ENCODE results near the gene REEP5.
A peak's percentile ranks its signal among the peaks of the same experiment; 100 is the strongest.

Gene REEP5

GRCh38 chr5:112951124-112951702 is 29.2 kb upstream of the REEP5 start:
- Histone ChIP-seq H3K9ac (ENCODE audit: low read depth, low read length) (no peak overlapping the region), H3K36me3 (ENCODE audit: insufficient read depth, low read length) (no peaks in the 10 kb centered on the region), H3K4me1 (ENCODE audit: insufficient read depth, low read length) (no peaks in the 10 kb centered on the region), H3K9me3 (ENCODE audit: control insufficient read depth, insufficient read depth, low read length) (no peaks in the 10 kb centered on the region)

- Histone ChIP-seq H3K36me3 (ENCODE audit: insufficient read depth, low read length) (no peaks in the 10 kb centered on the region), H3K4me1 (ENCODE audit: insufficient read depth, low read length) (no peaks in the 10 kb centered on the region), H3K9me3 (ENCODE audit: control insufficient read depth, insufficient read depth, low read length) (no peaks in the 10 kb centered on the region), H3K9ac (ENCODE audit: low read depth, low read length) (no peak overlapping the region)
Measured at GRCh38 chr5:112948458-112948857, 26.4 kb upstream of the REEP5 start.

GRCh38 chr5:112940670-112941069 is 18.6 kb upstream of the REEP5 start:
- Histone ChIP-seq H3K4me1 (ENCODE audit: insufficient read depth, low read length) (no peaks in the 10 kb centered on the region), H3K9ac (ENCODE audit: low read depth, low read length) (no peak overlapping the region), H3K36me3 (ENCODE audit: insufficient read depth, low read length) (no peaks in the 10 kb centered on the region), H3K9me3 (ENCODE audit: control insufficient read depth, insufficient read depth, low read length) (no peaks in the 10 kb centered on the region)

GRCh38 chr5:112938286-112938685 is 16.3 kb upstream of the REEP5 start:
- Histone ChIP-seq H3K4me1 (ENCODE audit: insufficient read depth, low read length) (no peaks in the 10 kb centered on the region), H3K36me3 (ENCODE audit: insufficient read depth, low read length) (no peaks in the 10 kb centered on the region), H3K9ac (ENCODE audit: low read depth, low read length) (no peak overlapping the region), H3K9me3 (ENCODE audit: control insufficient read depth, insufficient read depth, low read length) (no peaks in the 10 kb centered on the region)

- no peaks in the 10 kb centered on the region for H3K36me3 ChIP-seq (ENCODE audit: insufficient read depth, low read length)
Measured at GRCh38 chr5:112935675-112936074, 13.6 kb upstream of the REEP5 start.

GRCh38 chr5:112934366-112934663 is 12.3 kb upstream of the REEP5 start:
- Histone ChIP-seq H3K9me3 (ENCODE audit: control insufficient read depth, insufficient read depth, low read length) (no peaks in the 10 kb centered on the region), H3K9ac (ENCODE audit: low read depth, low read length) (no peak overlapping the region), H3K4me1 (ENCODE audit: insufficient read depth, low read length) (no peaks in the 10 kb centered on the region), H3K36me3 (ENCODE audit: insufficient read depth, low read length) (no peaks in the 10 kb centered on the region)

More at GRCh38 chr5:112935675-112936074, 13.6 kb upstream of the REEP5 start:
- no peaks in the 10 kb centered on the region for H3K9me3 ChIP-seq (ENCODE audit: control insufficient read depth, insufficient read depth, low read length)
- no peak overlapping the region for H3K9ac ChIP-seq (ENCODE audit: low read depth, low read length)
- no peaks in the 10 kb centered on the region for H3K4me1 ChIP-seq (ENCODE audit: insufficient read depth, low read length)

GRCh38 chr5:112933651-112934365 is 11.8 kb upstream of the REEP5 start:
- no peaks in the 10 kb centered on the region for H3K9me3 ChIP-seq (ENCODE audit: control insufficient read depth, insufficient read depth, low read length)
- H3K36me3 ChIP-seq (ENCODE audit: insufficient read depth, low read length) = no peaks in the 10 kb centered on the region
- no peaks in the 10 kb centered on the region for H3K4me1 ChIP-seq (ENCODE audit: insufficient read depth, low read length)
- no peak overlapping the region for H3K9ac ChIP-seq (ENCODE audit: low read depth, low read length)

GRCh38 chr5:112933105-112933504 is 11.1 kb upstream of the REEP5 start:
- no peak overlapping the region for H3K9ac ChIP-seq (ENCODE audit: low read depth, low read length)
- no peaks in the 10 kb centered on the region for H3K4me1 ChIP-seq (ENCODE audit: insufficient read depth, low read length)
- H3K9me3 ChIP-seq (ENCODE audit: control insufficient read depth, insufficient read depth, low read length) = no peaks in the 10 kb centered on the region
- no peaks in the 10 kb centered on the region for H3K36me3 ChIP-seq (ENCODE audit: insufficient read depth, low read length)

- Histone ChIP-seq H3K9me3 (ENCODE audit: control insufficient read depth, insufficient read depth, low read length) (no peaks in the 10 kb centered on the region), H3K4me1 (ENCODE audit: insufficient read depth, low read length) (no peaks in the 10 kb centered on the region), H3K36me3 (ENCODE audit: insufficient read depth, low read length) (no peaks in the 10 kb centered on the region), H3K9ac (ENCODE audit: low read depth, low read length) (no peak overlapping the region)
Measured at GRCh38 chr5:112931473-112931872, 9.4 kb upstream of the REEP5 start.

GRCh38 chr5:112930082-112930344 is 8.0 kb upstream of the REEP5 start:
- no peaks in the 10 kb centered on the region for H3K4me1 ChIP-seq (ENCODE audit: insufficient read depth, low read length)
- no peak overlapping the region for H3K9ac ChIP-seq (ENCODE audit: low read depth, low read length)

GRCh38 chr5:112929336-112930081 is 7.5 kb upstream of the REEP5 start:
- Histone ChIP-seq H3K9me3 (ENCODE audit: control insufficient read depth, insufficient read depth, low read length) (no peaks in the 10 kb centered on the region), H3K4me1 (ENCODE audit: insufficient read depth, low read length) (no peaks in the 10 kb centered on the region), H3K9ac (ENCODE audit: low read depth, low read length) (no peak overlapping the region), H3K36me3 (ENCODE audit: insufficient read depth, low read length) (no peaks in the 10 kb centered on the region)

More at GRCh38 chr5:112930082-112930344, 8.0 kb upstream of the REEP5 start:
- Histone ChIP-seq H3K9me3 (ENCODE audit: control insufficient read depth, insufficient read depth, low read length) (no peaks in the 10 kb centered on the region), H3K36me3 (ENCODE audit: insufficient read depth, low read length) (no peaks in the 10 kb centered on the region)

GRCh38 chr5:112923988-112924387 is 2.0 kb upstream of the REEP5 start:
- H3K9ac ChIP-seq (ENCODE audit: low read depth, low read length) = no peak overlapping the region
- H3K4me1 ChIP-seq (ENCODE audit: insufficient read depth, low read length) = 0 out of 2 replicates have a peak, but pooled peaks cover 3% of the 10 kb centered on the region
- H3K36me3 ChIP-seq (ENCODE audit: insufficient read depth, low read length) = no peaks in the 10 kb centered on the region
- H3K9me3 ChIP-seq (ENCODE audit: control insufficient read depth, insufficient read depth, low read length) = no peaks in the 10 kb centered on the region

GRCh38 chr5:112923148-112923917 is 1.3 kb upstream of the REEP5 start:
- Histone ChIP-seq H3K9ac (ENCODE audit: low read depth, low read length) (no peak overlapping the region), H3K36me3 (ENCODE audit: insufficient read depth, low read length) (0 out of 2 replicates have a peak, but pooled peaks cover under 1% of the 10 kb centered on the region), H3K9me3 (ENCODE audit: control insufficient read depth, insufficient read depth, low read length) (no peaks in the 10 kb centered on the region), H3K4me1 (ENCODE audit: insufficient read depth, low read length) (0 out of 2 replicates have a peak, but pooled peaks cover 3% of the 10 kb centered on the region)

GRCh38 chr5:112921026-112921832 is 798 bp downstream of the REEP5 start:
- peaks cover 3% of the 10 kb centered on the region; the same call in 1 of the 2 replicates for H3K36me3 ChIP-seq (ENCODE audit: insufficient read depth, low read length)
- peak overlapping the region; percentile 90 for H3K9ac ChIP-seq (ENCODE audit: low read depth, low read length)
- 0 out of 2 replicates have a peak, but pooled peaks cover 3% of the 10 kb centered on the region for H3K4me1 ChIP-seq (ENCODE audit: insufficient read depth, low read length)
- no peaks in the 10 kb centered on the region for H3K9me3 ChIP-seq (ENCODE audit: control insufficient read depth, insufficient read depth, low read length)

Data from ES-I3 (cell line).